ENCODE data around the gene GIPC2. TPM values are rescaled to one million over a fixed set of nuclear protein-coding genes. Genes with fewer than 3 reads are reported as not detected.
"Not testable (repeated sequence)": the region's sequence is repeated elsewhere in the genome, so short reads cannot be mapped to it uniquely, and the experiment has no call there.

The GIPC2 gene
- total RNA-seq, 2 donors from 2014 or later, result 0.79 to 2.1 TPM

- Histone ChIP-seq H3K9me3 (ENCODE audit: control insufficient read depth, low read length) (no peaks in the 10 kb centered on the region), H3K4me1 (ENCODE audit: control insufficient read depth, insufficient read depth, low read length) (no peaks in the 10 kb centered on the region), H3K4me3 (ENCODE audit: low read length) (no peak overlapping the region), H3K36me3 (ENCODE audit: control insufficient read depth, insufficient read depth, low read length) (no peaks in the 10 kb centered on the region), H3K27me3 (ENCODE audit: control insufficient read depth, insufficient read depth, low read length, poor library complexity, severe bottlenecking) (no peaks in the 10 kb centered on the region), H3K27ac (ENCODE audit: low read depth, low read length) (no peak overlapping the region), H3K9ac (ENCODE audit: extremely low read depth, low read length, poor library complexity, severe bottlenecking) (no peak overlapping the region)
- Mint-ChIP-seq H3K27me3 (ENCODE audit: insufficient read depth) (no peaks in the 10 kb centered on the region), H3K4me1 (no peaks in the 10 kb centered on the region), H3K9me3 (no peaks in the 10 kb centered on the region), H3K27ac (no peak overlapping the region), H3K36me3 (ENCODE audit: low read depth) (no peaks in the 10 kb centered on the region), H3K4me3 (no peak overlapping the region)
- no peak for TF ChIP-seq CTCF (conservative IDR thresholded peaks at IDR 0.05)
- DNase-seq, result no peak
- WGBS, 2 experiments (ENCODE audit: insufficient coverage in 1 of 2, insufficient read length in 1 of 2), result 84% methylated on average over 2 of the region's 2 CpGs; no CpG with 5 or more reads in 1 of the 2 experiments
Measured at GRCh38 chr1:78079580-78079979, 33.8 kb downstream of the GIPC2 start.

GRCh38 chr1:78080767-78081166 is 35.0 kb downstream of the GIPC2 start:
- H3K27me3 Mint-ChIP-seq (ENCODE audit: insufficient read depth), result no peaks in the 10 kb centered on the region
- Histone ChIP-seq H3K27me3 (ENCODE audit: control insufficient read depth, insufficient read depth, low read length, poor library complexity, severe bottlenecking) (no peaks in the 10 kb centered on the region), H3K36me3 (ENCODE audit: control insufficient read depth, insufficient read depth, low read length) (no peaks in the 10 kb centered on the region), H3K9me3 (ENCODE audit: control insufficient read depth, low read length) (no peaks in the 10 kb centered on the region), H3K4me3 (ENCODE audit: low read length) (no peak overlapping the region), H3K9ac (ENCODE audit: extremely low read depth, low read length, poor library complexity, severe bottlenecking) (no peak overlapping the region), H3K27ac (ENCODE audit: low read depth, low read length) (no peak overlapping the region), H3K4me1 (ENCODE audit: control insufficient read depth, insufficient read depth, low read length) (no peaks in the 10 kb centered on the region)
- no peaks in the 10 kb centered on the region for H3K36me3 Mint-ChIP-seq (ENCODE audit: low read depth)
- 94 to 100% methylated on average over 2 of the region's 2 CpGs for WGBS, 2 experiments (ENCODE audit: insufficient coverage in 1 of 2, insufficient read length in 1 of 2)
- TF ChIP-seq CTCF (conservative IDR thresholded peaks at IDR 0.05), result no peak
- H3K9me3 Mint-ChIP-seq, result peaks cover 3% of the 10 kb centered on the region
- no peak overlapping the region for H3K4me3 Mint-ChIP-seq
- no peak for DNase-seq
- no peak overlapping the region for H3K27ac Mint-ChIP-seq
- no peaks in the 10 kb centered on the region for H3K4me1 Mint-ChIP-seq

- Histone ChIP-seq H3K9me3 (ENCODE audit: control insufficient read depth, low read length) (no peaks in the 10 kb centered on the region), H3K4me3 (ENCODE audit: low read length) (no peak overlapping the region), H3K36me3 (ENCODE audit: control insufficient read depth, insufficient read depth, low read length) (no peaks in the 10 kb centered on the region), H3K9ac (ENCODE audit: extremely low read depth, low read length, poor library complexity, severe bottlenecking) (no peak overlapping the region), H3K27me3 (ENCODE audit: control insufficient read depth, insufficient read depth, low read length, poor library complexity, severe bottlenecking) (no peaks in the 10 kb centered on the region), H3K4me1 (ENCODE audit: control insufficient read depth, insufficient read depth, low read length) (no peaks in the 10 kb centered on the region), H3K27ac (ENCODE audit: low read depth, low read length) (no peak overlapping the region)
- DNase-seq, result no peak
- peaks cover 12% of the 10 kb centered on the region for H3K9me3 Mint-ChIP-seq
- H3K27me3 Mint-ChIP-seq (ENCODE audit: insufficient read depth), result no peaks in the 10 kb centered on the region
- H3K4me1 Mint-ChIP-seq, result no peaks in the 10 kb centered on the region
- no peaks in the 10 kb centered on the region for H3K36me3 Mint-ChIP-seq (ENCODE audit: low read depth)
- TF ChIP-seq CTCF (conservative IDR thresholded peaks at IDR 0.05), result no peak
- WGBS, 2 experiments (ENCODE audit: insufficient coverage in 1 of 2, insufficient read length in 1 of 2), result 89 to 94% methylated on average over 4 to 5 of the region's 5 CpGs
- no peak overlapping the region for H3K27ac Mint-ChIP-seq
- no peak overlapping the region for H3K4me3 Mint-ChIP-seq
Measured at GRCh38 chr1:78081980-78082860, 36.5 kb downstream of the GIPC2 start.

- not testable (repeated sequence) for H3K27ac Mint-ChIP-seq; H3K4me1 ChIP-seq (ENCODE audit: control insufficient read depth, insufficient read depth, low read length); H3K9me3 ChIP-seq (ENCODE audit: control insufficient read depth, low read length); H3K27me3 Mint-ChIP-seq (ENCODE audit: insufficient read depth); H3K36me3 Mint-ChIP-seq (ENCODE audit: low read depth); H3K4me3 ChIP-seq (ENCODE audit: low read length); H3K4me3 Mint-ChIP-seq; DNase-seq; H3K36me3 ChIP-seq (ENCODE audit: control insufficient read depth, insufficient read depth, low read length); H3K27me3 ChIP-seq (ENCODE audit: control insufficient read depth, insufficient read depth, low read length, poor library complexity, severe bottlenecking); H3K4me1 Mint-ChIP-seq; H3K27ac ChIP-seq (ENCODE audit: low read depth, low read length); H3K9ac ChIP-seq (ENCODE audit: extremely low read depth, low read length, poor library complexity, severe bottlenecking)
- peaks cover 12% of the 10 kb centered on the region for H3K9me3 Mint-ChIP-seq
Measured at GRCh38 chr1:78084639-78085038, 38.9 kb downstream of the GIPC2 start.

Data from endodermal cell (in vitro differentiated cells).